Osteocyte (in vitro differentiated cells): ENCODE measurements around the gene SLC23A1. TPM values are rescaled to one million over a fixed set of nuclear protein-coding genes. Genes with fewer than 3 reads are reported as not detected.

Experiments used
- DNase-seq: peaks from one replicate; pipeline ENCODE4 v3.0.0; 2021; ENCODE audit warnings: mixed read lengths; ENCODE audit not compliant: unreplicated experiment; ENCODE audit errors: extremely low spot score
- H3K27ac Mint-ChIP-seq: one replicate; pipeline ENCODE4 v1.8.0; 2021; ENCODE audit warnings: mild to moderate bottlenecking, mixed read lengths; ENCODE audit not compliant: unreplicated experiment
- H3K27me3 Mint-ChIP-seq: one replicate; pipeline ENCODE4 v1.8.0; 2021; ENCODE audit warnings: mixed read lengths; ENCODE audit not compliant: unreplicated experiment
- H3K36me3 Mint-ChIP-seq: one replicate; pipeline ENCODE4 v1.8.0; 2021; ENCODE audit warnings: mixed read lengths; ENCODE audit not compliant: unreplicated experiment
- H3K4me1 Mint-ChIP-seq: one replicate; pipeline ENCODE4 v1.8.0; 2021; ENCODE audit warnings: mixed read lengths; ENCODE audit not compliant: unreplicated experiment
- H3K4me3 Mint-ChIP-seq: one replicate; pipeline ENCODE4 v1.8.0; 2021; ENCODE audit warnings: mild to moderate bottlenecking, moderate library complexity, mixed read lengths; ENCODE audit not compliant: unreplicated experiment
- H3K9me3 Mint-ChIP-seq: one replicate; pipeline ENCODE4 v1.8.0; 2021; ENCODE audit warnings: mixed read lengths; ENCODE audit not compliant: unreplicated experiment
- total RNA-seq: library from RNA; stranded (reverse); gene quantifications from 2 replicates; pipeline ENCODE4 v1.2.1, GENCODE V29; 2021
- TF ChIP-seq, protein P1 (sequence below): fragments of 200-600 bp; sonication (generic); IDR thresholded peaks from 2 replicates; pipeline ENCODE4 v1.5.0; 2021; ENCODE audit warnings: antibody characterized with exemption, mild to moderate bottlenecking, moderate library complexity

SLC23A1 gene
- total RNA-seq, 1 donor from 2014 or later, result not detected

DNA sequence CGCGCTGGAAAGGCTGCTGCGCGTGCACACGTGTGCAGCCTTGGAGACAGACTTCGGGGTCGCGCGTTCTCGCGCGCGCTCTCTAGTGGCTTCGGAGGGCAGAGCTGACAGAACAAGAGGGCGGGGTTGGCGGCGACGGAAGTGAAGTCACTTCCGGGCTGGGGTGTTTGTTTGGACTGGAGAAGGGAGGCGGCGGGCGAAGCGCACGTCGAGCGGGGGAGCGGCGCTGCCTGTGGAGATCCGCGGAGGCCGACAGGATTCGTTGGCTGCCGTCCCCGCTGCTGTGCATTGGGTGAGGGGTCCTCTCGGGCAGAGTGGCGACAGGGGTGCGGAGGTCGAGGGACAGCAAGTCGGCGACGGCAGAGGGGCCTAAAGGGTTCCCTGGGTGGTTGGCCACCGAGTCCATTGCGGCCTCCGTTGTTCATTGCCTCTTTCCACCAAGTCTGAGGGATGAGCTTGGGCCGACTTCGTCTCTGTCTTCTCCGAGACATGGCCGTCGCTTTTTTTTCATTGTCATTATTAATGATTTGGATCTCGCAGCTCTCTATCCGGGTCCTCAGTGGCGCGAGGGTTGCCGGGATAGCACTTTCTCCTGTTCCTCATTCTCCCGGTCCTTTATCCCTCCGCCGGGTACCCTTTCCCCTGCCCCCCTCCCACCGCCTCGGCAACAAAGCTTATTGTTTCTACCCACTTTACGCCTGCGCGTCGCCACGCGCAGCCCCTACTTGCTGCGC, 41.2 kb downstream of the SLC23A1 start, which contains the start of gene PAIP2:
TSS of gene PAIP2 (plus strand) at position 166 of the 734 bp plus-strand sequence. CDS start 21,931 bp downstream, outside the sequence.
- peak within 1 kb of the TSS; percentile 99 for H3K27ac Mint-ChIP-seq
- peak within 1 kb of the TSS; percentile 98 for H3K4me3 Mint-ChIP-seq
- TF ChIP-seq, protein P1, sequence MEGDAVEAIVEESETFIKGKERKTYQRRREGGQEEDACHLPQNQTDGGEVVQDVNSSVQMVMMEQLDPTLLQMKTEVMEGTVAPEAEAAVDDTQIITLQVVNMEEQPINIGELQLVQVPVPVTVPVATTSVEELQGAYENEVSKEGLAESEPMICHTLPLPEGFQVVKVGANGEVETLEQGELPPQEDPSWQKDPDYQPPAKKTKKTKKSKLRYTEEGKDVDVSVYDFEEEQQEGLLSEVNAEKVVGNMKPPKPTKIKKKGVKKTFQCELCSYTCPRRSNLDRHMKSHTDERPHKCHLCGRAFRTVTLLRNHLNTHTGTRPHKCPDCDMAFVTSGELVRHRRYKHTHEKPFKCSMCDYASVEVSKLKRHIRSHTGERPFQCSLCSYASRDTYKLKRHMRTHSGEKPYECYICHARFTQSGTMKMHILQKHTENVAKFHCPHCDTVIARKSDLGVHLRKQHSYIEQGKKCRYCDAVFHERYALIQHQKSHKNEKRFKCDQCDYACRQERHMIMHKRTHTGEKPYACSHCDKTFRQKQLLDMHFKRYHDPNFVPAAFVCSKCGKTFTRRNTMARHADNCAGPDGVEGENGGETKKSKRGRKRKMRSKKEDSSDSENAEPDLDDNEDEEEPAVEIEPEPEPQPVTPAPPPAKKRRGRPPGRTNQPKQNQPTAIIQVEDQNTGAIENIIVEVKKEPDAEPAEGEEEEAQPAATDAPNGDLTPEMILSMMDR, result peak; percentile 74
- peak; percentile 98 for DNase-seq
- H3K9me3 Mint-ChIP-seq, result no peaks in the 10 kb centered on the region
- peaks cover 41% of the 10 kb centered on the region for H3K4me1 Mint-ChIP-seq
- peaks cover 12% of the 10 kb centered on the region for H3K36me3 Mint-ChIP-seq
- no peaks in the 10 kb centered on the region for H3K27me3 Mint-ChIP-seq

DNA sequence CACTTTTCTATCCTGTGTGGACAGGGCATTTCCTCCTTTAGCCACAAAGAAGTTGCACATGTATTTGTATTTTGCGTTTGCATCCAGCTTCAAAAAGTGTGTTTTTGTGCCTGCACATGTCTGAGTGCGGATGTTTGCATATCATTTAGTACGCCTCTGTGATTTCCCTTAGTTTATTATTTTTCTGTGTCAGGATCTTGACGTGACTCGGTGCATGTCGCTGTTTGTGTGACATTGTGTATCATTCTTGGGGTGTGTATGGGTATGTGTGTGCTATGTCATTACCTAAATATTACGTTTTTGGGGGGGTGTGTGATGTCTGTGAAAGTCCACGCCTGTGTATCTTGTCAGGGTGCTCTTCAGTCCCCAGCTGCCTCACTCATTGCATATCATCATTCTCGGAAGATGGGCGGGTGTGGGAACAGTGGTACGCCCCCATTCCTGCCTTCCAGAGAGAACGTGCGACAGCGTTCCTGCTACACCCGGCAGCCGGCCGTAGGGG, 41.9 kb downstream of the SLC23A1 start:
- peak overlapping the region; percentile 98 for H3K4me3 Mint-ChIP-seq
- H3K9me3 Mint-ChIP-seq, result no peaks in the 10 kb centered on the region
- H3K27me3 Mint-ChIP-seq, result no peaks in the 10 kb centered on the region
- TF ChIP-seq, protein P1, result no peak
- peaks cover 11% of the 10 kb centered on the region for H3K36me3 Mint-ChIP-seq
- H3K27ac Mint-ChIP-seq, result peak overlapping the region; percentile 99
- DNase-seq, result no peak
- H3K4me1 Mint-ChIP-seq, result peaks cover 40% of the 10 kb centered on the region

DNA sequence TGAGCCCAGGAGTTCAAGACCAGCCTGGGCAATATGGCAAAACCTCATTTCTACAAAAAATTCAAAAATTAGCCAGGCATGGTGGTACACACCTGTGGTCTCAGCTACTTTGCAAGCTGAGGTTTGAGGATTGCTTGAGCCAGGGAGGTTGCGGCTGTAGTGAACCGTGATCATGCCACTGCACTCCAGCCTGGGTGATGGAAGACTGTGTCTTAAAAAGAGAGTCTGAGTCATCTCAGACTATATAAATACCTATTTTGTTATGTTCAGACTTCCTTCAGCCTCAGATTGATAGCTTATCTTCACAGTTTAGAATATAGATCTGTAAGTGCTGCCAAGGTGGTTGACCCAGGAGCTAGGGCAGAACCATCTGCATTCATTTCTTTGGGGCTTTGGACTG, 43.0 kb downstream of the SLC23A1 start:
- Mint-ChIP-seq H3K27me3 (no peaks in the 10 kb centered on the region), H3K27ac (no peak overlapping the region), H3K4me3 (no peak overlapping the region), H3K36me3 (peaks cover 8% of the 10 kb centered on the region), H3K9me3 (no peaks in the 10 kb centered on the region), H3K4me1 (peaks cover 33% of the 10 kb centered on the region)
- no peak for DNase-seq
- TF ChIP-seq, protein P1, result no peak

DNA sequence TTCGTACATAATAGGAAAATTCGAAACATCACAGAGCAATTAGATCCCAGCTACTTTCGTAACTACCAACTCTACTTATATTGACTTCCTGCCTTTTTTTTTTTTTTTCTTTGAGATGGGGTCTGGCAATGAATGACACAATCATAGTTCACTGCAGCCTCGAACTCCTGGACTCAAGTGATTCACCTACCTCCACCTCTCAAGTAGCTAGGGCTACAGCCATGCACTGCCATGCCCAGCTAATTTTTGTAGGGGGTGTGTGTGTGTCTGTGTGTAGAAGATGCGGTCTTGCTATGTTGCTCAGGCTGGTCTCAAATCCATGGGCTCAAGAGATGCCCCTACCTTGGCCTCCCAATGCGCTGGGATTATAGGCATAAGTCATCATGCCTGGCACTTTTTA, 47.3 kb downstream of the SLC23A1 start:
- no peak for DNase-seq
- Mint-ChIP-seq H3K4me1 (peaks cover 2% of the 10 kb centered on the region), H3K9me3 (no peaks in the 10 kb centered on the region), H3K27me3 (no peaks in the 10 kb centered on the region), H3K27ac (no peak overlapping the region), H3K36me3 (peaks cover 9% of the 10 kb centered on the region), H3K4me3 (no peak overlapping the region)
- TF ChIP-seq, protein P1, result no peak

Other genes starting within 250 kb of the SLC23A1 start
- 58.0 and 58.4 TPM in 2 replicates for gene SIL1, start 184.9 kb downstream of the SLC23A1 start, total RNA-seq
- 216 and 218 TPM in 2 replicates for gene MATR3, start 89.6 kb downstream of the SLC23A1 start, total RNA-seq
- 66.7 and 71.8 TPM in 2 replicates for gene PAIP2, start 41.4 kb downstream of the SLC23A1 start, total RNA-seq
- gene MZB1, start 6.6 kb upstream of the SLC23A1 start, total RNA-seq, result not detected in 2 replicates
- 1.5 and 1.6 TPM in 2 replicates for gene PROB1, start 11.8 kb upstream of the SLC23A1 start, total RNA-seq
- 4.6 TPM in 2 replicates for gene SPATA24, start 20.8 kb upstream of the SLC23A1 start, total RNA-seq
- gene DNAJC18, start 56.2 kb upstream of the SLC23A1 start, total RNA-seq, result 26.2 and 32.7 TPM in 2 replicates
- gene ECSCR, start 79.4 kb upstream of the SLC23A1 start, total RNA-seq, result 0.47 TPM in 1 of 2 replicates, not detected in the other
- gene SMIM33, start 87.7 kb upstream of the SLC23A1 start, total RNA-seq, result not detected in 2 replicates
- gene STING1, start 99.5 kb upstream of the SLC23A1 start, total RNA-seq, result 61.6 and 73.0 TPM in 2 replicates
- 114 and 127 TPM in 2 replicates for gene UBE2D2, start 178.0 kb upstream of the SLC23A1 start, total RNA-seq